ENCODE results near the gene UBASH3B. TPM values are rescaled to one million over a fixed set of nuclear protein-coding genes. Genes with fewer than 3 reads are reported as not detected.
"Not testable (repeated sequence)": the region's sequence is repeated elsewhere in the genome, so short reads cannot be mapped to it uniquely, and the experiment has no call there.

Gene UBASH3B, protein sequence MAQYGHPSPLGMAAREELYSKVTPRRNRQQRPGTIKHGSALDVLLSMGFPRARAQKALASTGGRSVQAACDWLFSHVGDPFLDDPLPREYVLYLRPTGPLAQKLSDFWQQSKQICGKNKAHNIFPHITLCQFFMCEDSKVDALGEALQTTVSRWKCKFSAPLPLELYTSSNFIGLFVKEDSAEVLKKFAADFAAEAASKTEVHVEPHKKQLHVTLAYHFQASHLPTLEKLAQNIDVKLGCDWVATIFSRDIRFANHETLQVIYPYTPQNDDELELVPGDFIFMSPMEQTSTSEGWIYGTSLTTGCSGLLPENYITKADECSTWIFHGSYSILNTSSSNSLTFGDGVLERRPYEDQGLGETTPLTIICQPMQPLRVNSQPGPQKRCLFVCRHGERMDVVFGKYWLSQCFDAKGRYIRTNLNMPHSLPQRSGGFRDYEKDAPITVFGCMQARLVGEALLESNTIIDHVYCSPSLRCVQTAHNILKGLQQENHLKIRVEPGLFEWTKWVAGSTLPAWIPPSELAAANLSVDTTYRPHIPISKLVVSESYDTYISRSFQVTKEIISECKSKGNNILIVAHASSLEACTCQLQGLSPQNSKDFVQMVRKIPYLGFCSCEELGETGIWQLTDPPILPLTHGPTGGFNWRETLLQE
- total RNA-seq, result 8.5 TPM

DNA sequence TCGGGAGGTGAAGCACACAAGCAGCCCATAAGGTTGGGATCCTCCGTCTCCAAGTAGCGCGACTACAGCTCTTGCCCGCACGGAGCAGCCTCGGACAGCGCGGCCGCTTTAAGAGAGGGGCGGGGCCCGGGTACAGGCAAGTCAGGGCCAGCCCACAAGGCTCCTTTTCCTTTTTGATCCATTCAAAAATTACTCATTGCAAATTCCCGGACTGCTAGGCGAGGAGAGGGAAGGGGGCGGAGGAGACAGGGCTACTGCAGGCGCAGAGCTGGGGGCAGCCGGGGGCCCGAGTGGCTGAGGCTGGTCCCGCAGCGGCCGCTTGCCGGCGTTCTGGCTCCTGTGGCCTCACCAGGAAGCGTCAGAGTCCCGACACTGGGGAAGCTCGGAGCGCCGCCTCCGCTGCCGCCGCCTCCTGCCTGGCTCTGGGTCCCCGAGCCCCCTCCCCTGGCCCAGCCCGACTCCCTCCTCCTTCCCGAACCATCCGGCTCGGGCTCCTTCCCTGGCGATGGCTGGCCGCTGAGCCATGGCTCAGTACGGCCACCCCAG lies at the start of gene UBASH3B:
Gene UBASH3B, plus strand, starts transcription at position 196 of the 546 bp plus-strand sequence. Its CDS starts 328 bp downstream, at position 524.
- TF ChIP-seq, protein P1, sequence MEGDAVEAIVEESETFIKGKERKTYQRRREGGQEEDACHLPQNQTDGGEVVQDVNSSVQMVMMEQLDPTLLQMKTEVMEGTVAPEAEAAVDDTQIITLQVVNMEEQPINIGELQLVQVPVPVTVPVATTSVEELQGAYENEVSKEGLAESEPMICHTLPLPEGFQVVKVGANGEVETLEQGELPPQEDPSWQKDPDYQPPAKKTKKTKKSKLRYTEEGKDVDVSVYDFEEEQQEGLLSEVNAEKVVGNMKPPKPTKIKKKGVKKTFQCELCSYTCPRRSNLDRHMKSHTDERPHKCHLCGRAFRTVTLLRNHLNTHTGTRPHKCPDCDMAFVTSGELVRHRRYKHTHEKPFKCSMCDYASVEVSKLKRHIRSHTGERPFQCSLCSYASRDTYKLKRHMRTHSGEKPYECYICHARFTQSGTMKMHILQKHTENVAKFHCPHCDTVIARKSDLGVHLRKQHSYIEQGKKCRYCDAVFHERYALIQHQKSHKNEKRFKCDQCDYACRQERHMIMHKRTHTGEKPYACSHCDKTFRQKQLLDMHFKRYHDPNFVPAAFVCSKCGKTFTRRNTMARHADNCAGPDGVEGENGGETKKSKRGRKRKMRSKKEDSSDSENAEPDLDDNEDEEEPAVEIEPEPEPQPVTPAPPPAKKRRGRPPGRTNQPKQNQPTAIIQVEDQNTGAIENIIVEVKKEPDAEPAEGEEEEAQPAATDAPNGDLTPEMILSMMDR (IDR thresholded peaks at IDR 0.05), result peak in 1 of 3 experiments; percentile 5
- intact Hi-C loops (cut with DNase I), result no loop called here
- peaks cover 4 to 6% of the 10 kb centered on the region in 2 donors for H3K4me1 ChIP-seq
- DNase-seq (ENCODE audit: low spot score in 2 of 2), result peak; percentile 16 to 88
- H3K9me3 ChIP-seq, result no peaks in the 10 kb centered on the region
- H3K27ac ChIP-seq, result peak within 1 kb of the TSS; percentile 87 to 91
- H3K4me3 ChIP-seq, result peak within 1 kb of the TSS; percentile 68 to 84
- H3K36me3 ChIP-seq, result no peaks in the 10 kb centered on the region
- H3K27me3 ChIP-seq, result no peaks in the 10 kb centered on the region

DNA sequence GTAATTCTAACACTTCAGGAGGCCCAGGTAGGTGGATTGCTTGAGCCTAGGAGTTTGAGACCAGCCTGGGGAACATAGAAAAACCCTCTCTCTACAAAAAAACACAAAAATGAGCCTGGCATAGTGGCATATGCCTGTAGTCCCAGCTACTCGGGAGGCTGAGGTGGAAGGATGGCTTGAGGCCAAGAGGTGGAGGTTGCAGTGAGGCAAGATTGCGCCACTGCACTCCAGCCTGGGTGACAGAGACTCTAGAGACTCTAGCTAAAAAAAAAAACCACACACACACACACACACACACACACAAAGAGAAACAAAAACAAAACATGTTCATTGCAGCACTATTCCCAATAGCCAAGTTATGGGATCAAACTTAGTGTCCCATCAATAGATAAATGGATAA lies 48.4 kb upstream of the UBASH3B start:
- H3K4me3 ChIP-seq; H3K27me3 ChIP-seq; intact Hi-C loops (cut with DNase I); H3K36me3 ChIP-seq; DNase-seq (ENCODE audit: low spot score in 2 of 2); H3K9me3 ChIP-seq; H3K4me1 ChIP-seq; H3K27ac ChIP-seq: not testable (repeated sequence)

DNA sequence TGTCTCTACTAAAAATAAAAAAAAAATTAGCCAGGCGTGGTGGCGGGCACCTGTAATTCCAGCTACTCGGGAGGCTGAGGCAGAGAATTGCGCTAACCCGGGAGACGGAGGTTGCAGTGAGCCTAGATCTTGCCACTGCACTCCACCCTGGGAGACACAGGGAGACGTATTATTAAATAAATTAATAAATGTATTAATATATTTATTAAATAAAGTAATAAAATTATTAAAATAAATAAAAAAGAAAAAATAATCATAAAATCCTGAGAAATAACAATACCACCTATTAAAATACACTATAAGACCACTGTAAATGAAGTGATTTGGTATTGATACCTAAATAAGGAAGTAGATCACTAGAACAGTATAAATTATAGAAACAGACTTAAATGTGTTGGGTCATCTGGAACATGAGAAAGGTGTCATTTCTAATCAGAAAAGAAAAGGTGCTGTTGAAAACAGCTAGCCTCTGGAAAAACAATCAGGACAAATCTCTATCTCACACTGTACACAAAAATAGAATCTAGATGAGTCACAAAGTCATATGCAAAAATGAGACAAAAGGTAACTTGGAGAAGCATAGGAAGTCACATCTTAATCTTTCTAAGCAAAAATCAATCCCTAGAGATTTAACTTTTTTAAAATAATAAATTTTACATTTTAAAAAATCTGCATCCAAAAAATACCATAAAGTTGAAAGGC lies 43.2 kb upstream of the UBASH3B start:
- Histone ChIP-seq H3K27me3 (no peaks in the 10 kb centered on the region), H3K4me3 (no peak overlapping the region), H3K9me3 (no peaks in the 10 kb centered on the region), H3K27ac (no peak overlapping the region), H3K36me3 (no peaks in the 10 kb centered on the region), H3K4me1 (no peaks in the 10 kb centered on the region)
- DNase-seq (ENCODE audit: low spot score in 2 of 2), result no peak
- intact Hi-C loops (cut with DNase I), result no loop called here
- TF ChIP-seq, protein P1 (IDR thresholded peaks at IDR 0.05), result no peak

DNA sequence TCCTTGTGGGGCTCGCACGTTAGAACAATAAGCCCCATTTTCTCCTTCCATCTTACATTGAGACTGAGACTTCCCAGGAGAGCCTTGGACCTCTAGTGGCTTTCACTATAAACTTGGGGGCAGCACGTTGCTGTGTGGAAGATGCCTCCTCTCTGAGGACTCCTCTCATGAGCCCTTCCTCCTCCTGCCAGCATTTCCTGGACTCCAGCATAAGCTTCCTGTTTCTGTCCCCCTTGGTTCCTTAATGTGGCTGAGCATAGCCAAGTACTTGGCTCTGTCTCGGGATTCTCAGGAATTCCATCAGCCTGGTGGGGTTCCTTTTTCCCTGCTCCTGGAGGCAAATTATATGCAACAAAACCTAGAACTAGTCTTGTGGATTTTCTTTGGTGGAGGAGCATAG lies 38.8 kb upstream of the UBASH3B start:
- TF ChIP-seq, protein P1 (IDR thresholded peaks at IDR 0.05), result no peak
- no peaks in the 10 kb centered on the region for H3K27me3 ChIP-seq
- no peak overlapping the region for H3K4me3 ChIP-seq
- H3K27ac ChIP-seq, result no peak overlapping the region
- no peaks in the 10 kb centered on the region for H3K9me3 ChIP-seq
- no peaks in the 10 kb centered on the region for H3K4me1 ChIP-seq
- intact Hi-C loops (cut with DNase I), result no loop called here
- no peak for DNase-seq (ENCODE audit: low spot score in 2 of 2)
- no peaks in the 10 kb centered on the region for H3K36me3 ChIP-seq

DNA sequence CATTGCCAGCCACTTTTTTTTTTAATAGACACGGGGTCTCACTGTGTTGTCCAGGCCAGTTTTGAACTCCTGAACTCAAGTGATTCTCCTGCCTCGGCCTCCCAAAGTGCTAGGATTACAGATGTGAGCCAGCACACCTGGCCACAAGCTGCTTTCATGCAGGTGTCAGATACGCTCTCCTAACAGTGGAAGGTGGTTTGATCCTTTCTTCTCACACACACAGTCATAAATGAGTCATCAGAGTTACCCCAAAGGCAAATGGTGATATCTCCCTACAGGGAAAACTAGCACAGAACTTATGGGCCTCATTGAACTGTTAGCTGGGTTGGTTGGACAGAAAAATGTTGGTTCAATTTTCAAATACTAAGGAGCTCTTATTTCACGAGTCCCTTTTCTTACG lies 38.2 kb upstream of the UBASH3B start:
- Histone ChIP-seq H3K4me3 (no peak overlapping the region), H3K27ac (no peak overlapping the region), H3K27me3 (no peaks in the 10 kb centered on the region), H3K9me3 (no peaks in the 10 kb centered on the region), H3K36me3 (no peaks in the 10 kb centered on the region), H3K4me1 (no peaks in the 10 kb centered on the region)
- DNase-seq (ENCODE audit: low spot score in 2 of 2), result no peak
- intact Hi-C loops (cut with DNase I), result no loop called here
- TF ChIP-seq, protein P1 (IDR thresholded peaks at IDR 0.05), result no peak
